ENCODE results near the gene CTAG1A. TPM values are rescaled to one million over a fixed set of nuclear protein-coding genes. Genes with fewer than 3 reads are reported as not detected.
"Not testable (repeated sequence)": the region's sequence is repeated elsewhere in the genome, so short reads cannot be mapped to it uniquely, and the experiment has no call there.

Gene CTAG1A
- total RNA-seq, 1 donor from 2014 or later, result not detected

- DNase-seq (ENCODE audit: low read depth); H3K4me3 ChIP-seq (ENCODE audit: low read depth, low read length): not testable (repeated sequence)
Observed at GRCh38 chrX:154560326-154560725, 24.6 kb upstream of the CTAG1A start.

GRCh38 chrX:154562295-154562694 lies 22.6 kb upstream of the CTAG1A start:
- H3K4me3 ChIP-seq (ENCODE audit: low read depth, low read length); DNase-seq (ENCODE audit: low read depth): not testable (repeated sequence)

DNA sequence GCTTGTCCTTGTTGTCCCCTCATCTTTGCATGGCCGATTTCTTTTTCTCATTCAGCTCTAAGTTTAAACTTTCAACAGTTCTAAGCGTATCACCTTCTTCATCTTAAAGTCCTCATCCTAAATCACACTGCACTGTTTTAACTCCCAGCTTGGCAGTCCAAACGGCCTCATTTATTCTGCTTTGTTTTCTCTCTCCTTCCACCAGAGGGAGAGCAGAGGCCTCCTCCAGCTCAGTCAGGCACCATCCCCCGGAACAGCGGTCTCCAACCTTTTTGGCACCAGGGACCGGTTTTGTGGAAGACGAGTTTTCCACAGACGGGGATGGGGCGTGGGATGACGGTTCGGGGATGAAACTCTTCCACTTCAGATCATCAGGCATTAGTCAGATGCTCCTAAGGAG lies 14.6 kb upstream of the CTAG1A start:
- DNase-seq (ENCODE audit: low read depth); H3K4me3 ChIP-seq (ENCODE audit: low read depth, low read length): not testable (repeated sequence)

DNA sequence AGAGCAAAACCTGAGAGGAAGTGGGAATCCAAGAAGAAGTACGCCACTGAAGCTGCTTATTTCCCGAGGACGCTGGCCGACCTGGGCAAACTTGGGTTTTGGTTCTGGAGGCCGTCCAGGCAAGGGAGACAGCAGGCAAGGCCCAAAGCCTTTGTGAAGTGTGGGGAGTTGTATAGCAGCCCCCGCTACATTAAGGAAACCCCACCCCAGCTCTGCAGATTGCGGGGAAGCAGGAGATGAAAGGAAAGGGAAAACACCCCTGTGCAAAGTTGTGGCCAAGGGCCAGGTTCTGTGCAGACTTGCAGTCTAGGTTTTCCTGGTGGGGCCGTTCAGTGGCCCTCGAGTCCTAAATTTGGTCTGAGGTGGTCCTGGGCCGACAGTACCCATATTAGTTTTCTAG lies 11.9 kb upstream of the CTAG1A start:
- H3K4me3 ChIP-seq (ENCODE audit: low read depth, low read length); DNase-seq (ENCODE audit: low read depth): not testable (repeated sequence)

GRCh38 chrX:154575076-154575475 lies 9.9 kb upstream of the CTAG1A start:
- not testable (repeated sequence) for DNase-seq (ENCODE audit: low read depth); H3K4me3 ChIP-seq (ENCODE audit: low read depth, low read length)

DNA sequence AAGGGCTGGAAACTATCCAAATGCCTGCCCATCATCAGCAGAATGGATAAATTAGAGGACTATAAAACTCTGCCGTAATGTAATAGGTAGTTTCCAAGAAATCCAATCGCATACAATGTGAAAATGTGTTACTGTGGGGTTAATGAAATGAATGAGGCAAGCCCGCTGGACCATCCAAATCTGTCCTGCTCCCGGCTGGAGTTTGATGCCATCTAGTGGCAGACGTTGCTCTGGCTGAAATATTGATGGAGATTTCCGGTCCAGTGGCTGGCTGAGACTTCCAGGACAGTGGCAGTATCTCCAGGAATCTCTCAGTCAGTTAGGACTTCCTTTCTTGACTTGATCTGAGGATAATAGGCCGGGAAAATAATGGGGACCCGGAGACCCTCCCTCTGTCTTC lies 1.9 kb upstream of the CTAG1A start:
- not testable (repeated sequence) for DNase-seq (ENCODE audit: low read depth)

GRCh38 chrX:154590415-154590814 lies 5.5 kb downstream of the CTAG1A start:
- H3K4me3 ChIP-seq (ENCODE audit: low read depth, low read length); DNase-seq (ENCODE audit: low read depth): not testable (repeated sequence)

More for the DNA sequence above, 1.9 kb upstream of the CTAG1A start:
- not testable (repeated sequence) for H3K4me3 ChIP-seq (ENCODE audit: low read depth, low read length)

GRCh38 chrX:154592505-154592904 lies 7.6 kb downstream of the CTAG1A start:
- TF ChIP-seq, protein P1, sequence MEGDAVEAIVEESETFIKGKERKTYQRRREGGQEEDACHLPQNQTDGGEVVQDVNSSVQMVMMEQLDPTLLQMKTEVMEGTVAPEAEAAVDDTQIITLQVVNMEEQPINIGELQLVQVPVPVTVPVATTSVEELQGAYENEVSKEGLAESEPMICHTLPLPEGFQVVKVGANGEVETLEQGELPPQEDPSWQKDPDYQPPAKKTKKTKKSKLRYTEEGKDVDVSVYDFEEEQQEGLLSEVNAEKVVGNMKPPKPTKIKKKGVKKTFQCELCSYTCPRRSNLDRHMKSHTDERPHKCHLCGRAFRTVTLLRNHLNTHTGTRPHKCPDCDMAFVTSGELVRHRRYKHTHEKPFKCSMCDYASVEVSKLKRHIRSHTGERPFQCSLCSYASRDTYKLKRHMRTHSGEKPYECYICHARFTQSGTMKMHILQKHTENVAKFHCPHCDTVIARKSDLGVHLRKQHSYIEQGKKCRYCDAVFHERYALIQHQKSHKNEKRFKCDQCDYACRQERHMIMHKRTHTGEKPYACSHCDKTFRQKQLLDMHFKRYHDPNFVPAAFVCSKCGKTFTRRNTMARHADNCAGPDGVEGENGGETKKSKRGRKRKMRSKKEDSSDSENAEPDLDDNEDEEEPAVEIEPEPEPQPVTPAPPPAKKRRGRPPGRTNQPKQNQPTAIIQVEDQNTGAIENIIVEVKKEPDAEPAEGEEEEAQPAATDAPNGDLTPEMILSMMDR (conservative IDR thresholded peaks at IDR 0.05; ENCODE audit: low read depth, low read length), result no peak
- no peak overlapping the region for H3K4me3 ChIP-seq (ENCODE audit: low read depth, low read length)
- DNase-seq (ENCODE audit: low read depth), result no peak

DNA sequence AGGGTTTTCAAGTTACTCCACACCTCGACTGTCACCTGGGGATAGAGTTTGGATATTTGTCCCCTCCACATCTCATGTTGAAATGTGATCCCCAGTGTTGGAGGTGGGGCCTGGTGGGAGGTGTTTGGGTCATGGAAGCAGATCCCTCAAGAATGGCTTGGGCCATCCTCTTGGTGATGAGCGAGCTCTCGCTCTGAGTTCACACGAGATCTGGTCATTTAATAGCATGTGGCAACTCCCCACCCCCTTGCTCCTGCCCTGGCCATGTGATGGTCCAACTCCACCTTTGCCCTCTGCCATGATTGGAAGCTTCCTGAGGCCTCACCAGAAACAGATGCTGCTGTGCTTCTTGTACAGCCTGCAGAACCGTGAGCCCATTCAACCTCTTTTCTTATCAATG lies 8.3 kb downstream of the CTAG1A start:
- DNase-seq (ENCODE audit: low read depth), result no peak
- H3K4me3 ChIP-seq (ENCODE audit: low read depth, low read length), result no peak overlapping the region
- TF ChIP-seq, protein P1 (conservative IDR thresholded peaks at IDR 0.05; ENCODE audit: low read depth, low read length), result no peak

GRCh38 chrX:154594491-154594890 lies 9.6 kb downstream of the CTAG1A start:
- DNase-seq (ENCODE audit: low read depth), result no peak
- H3K4me3 ChIP-seq (ENCODE audit: low read depth, low read length), result no peak overlapping the region
- TF ChIP-seq, protein P1 (conservative IDR thresholded peaks at IDR 0.05; ENCODE audit: low read depth, low read length), result no peak

- no peak for DNase-seq (ENCODE audit: low read depth)
- no peak overlapping the region for H3K4me3 ChIP-seq (ENCODE audit: low read depth, low read length)
- TF ChIP-seq, protein P1 (conservative IDR thresholded peaks at IDR 0.05; ENCODE audit: low read depth, low read length), result no peak
Observed at GRCh38 chrX:154595559-154596249, 10.8 kb downstream of the CTAG1A start.
